Stomach (tissue), 19 donors: ENCODE data around the gene ETFRF1. TPM values are rescaled to one million over a fixed set of nuclear protein-coding genes. Genes with fewer than 3 reads are reported as not detected.
A peak's percentile ranks its signal among the peaks of the same experiment; 100 is the strongest.

Experiments
- DNase-seq, 2 donors: peaks; one replicate each; pipeline versions ENCODE4 v3.0.0 to v3.0.0-alpha.2; 2013 to 2019
- H3K27ac ChIP-seq, 5 donors: fragments of 200-600 bp in 4 of 5; sonication (generic) in 4 of 5; one replicate each; pipeline ENCODE4 v1.5.1; 2013 to 2019; ENCODE audit warnings: mild to moderate bottlenecking in 1 of 5, moderate library complexity in 1 of 5
- H3K27me3 ChIP-seq, 3 donors: fragments of 200-600 bp; sonication (generic); one replicate each; pipeline ENCODE4 v1.5.1; 2017 to 2019; ENCODE audit warnings: mixed run types in 1 of 3
- H3K36me3 ChIP-seq, 4 donors: fragments of 200-600 bp; sonication (generic); 1 replicate in 3 of 4; 2 replicates in 1 of 4; pipeline ENCODE4 v1.5.1; 2016 to 2019
- H3K4me1 ChIP-seq, 4 donors: fragments of 200-600 bp; sonication (generic); one replicate each; pipeline ENCODE4 v1.5.1; 2016 to 2019
- H3K4me3 ChIP-seq, 4 donors: fragments of 200-600 bp; sonication (generic) in 3 of 4; one replicate each; pipeline ENCODE4 v1.5.1; 2016 to 2019; ENCODE audit warnings: mild to moderate bottlenecking in 1 of 4
- H3K9me3 ChIP-seq, 4 donors: fragments of 200-600 bp; sonication (generic); one replicate each; pipeline ENCODE4 v1.5.1; 2016 to 2019
- EP300 ChIP-seq: sonication (generic); formaldehyde crosslinking; IDR thresholded peaks from one replicate; pipeline ENCODE4 v1.6.1; 2017; ENCODE audit warnings: antibody characterized with exemption
- POLR2A ChIP-seq, 4 donors: fragments of 450-650 bp; IDR thresholded peaks; one replicate each; pipeline ENCODE4 v1.6.1; 2016; ENCODE audit warnings: antibody characterized with exemption in 4 of 4, control low read depth in 2 of 4, mild to moderate bottlenecking in 1 of 4, moderate library complexity in 1 of 4
- POLR2AphosphoS5 ChIP-seq, 3 donors: sonication (generic); formaldehyde crosslinking; IDR thresholded peaks; one replicate each; pipeline ENCODE4 v1.6.1; 2016; ENCODE audit warnings: antibody characterized with exemption in 3 of 3
- WGBS, 5 donors: extraction: QIAGEN DNeasy Blood & Tissue Kit in 3 of 5; methylation state at CpG; one replicate each; pipeline versions ENCODE4 v1.1.5 to v1.1.7; 2013 to 2018; 5-methylcytosine and 5-hydroxymethylcytosine counted together
- intact Hi-C: fragments of 100-400 bp; cut with DNase I; formaldehyde crosslinking; loops from one replicate; pipeline ENCODE4 v1.15.1; 2023; ENCODE audit warnings: low total_unique reads
- long read RNA-seq, 10 donors: transcript quantifications; one replicate each; lab custom pipeline, GENCODE V29; 2026
- polyA plus RNA-seq, 3 donors: library from polyadenylated mRNA; stranded (reverse); fragments of 200-250 nt; gene quantifications; one replicate each; pipeline ENCODE4 v1.2.3, GENCODE V29; 2013
- total RNA-seq, 5 donors: library from RNA; depleted of rRNA; stranded (reverse); fragments of >200 nt; gene quantifications; one replicate each; pipeline versions ENCODE4 v1.1.0 to v1.2.3, GENCODE V29; 2014 to 2016
- TF ChIP-seq, protein P1 (sequence below), 7 experiments: fragments of 450-650 bp in 4 of 7; fragments of 200-600 bp in 3 of 7; sonication (generic) in 3 of 7; IDR thresholded peaks; one replicate each; pipeline ENCODE4 v1.5.1; 2016 to 2019; ENCODE audit warnings: antibody characterized with exemption in 7 of 7, control low read depth in 2 of 7, mild to moderate bottlenecking in 1 of 7
- donor health status: healthy with polysubstance abuse.
- donor health status: Bipolar disorder and iron deficiency.
- donor health status: healthy.

ETFRF1 gene, protein sequence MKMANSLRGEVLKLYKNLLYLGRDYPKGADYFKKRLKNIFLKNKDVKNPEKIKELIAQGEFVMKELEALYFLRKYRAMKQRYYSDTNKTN
- total RNA-seq (10 to 100 TPM in 2 of 5 donors, 1 to 10 TPM in 3; 1.4 to 32.7 (median 8.8) TPM), polyA plus RNA-seq (10 to 100 TPM; 25.2 to 50.9 (median 26.8) TPM)
- long read RNA-seq, donor 1, partial matches to known transcripts, result 0 of 4 reads
- long read RNA-seq, donor 1, other reads (novel, unspliced or antisense), result 0 of 4 reads
- long read RNA-seq, donor 2, transcript ETFRF1-201 (3 exons, 1,134 nt), result major isoform, 9 of 30 reads
- long read RNA-seq, donor 2, partial matches to known transcripts, result 15 of 30 reads
- long read RNA-seq, donor 2, other reads (novel, unspliced or antisense), result 6 of 30 reads
- long read RNA-seq, donor 3, transcript ETFRF1-201 (3 exons, 1,134 nt), result major isoform, 5 of 8 reads
- long read RNA-seq, donor 3, partial matches to known transcripts, result 0 of 8 reads
- long read RNA-seq, donor 3, other reads (novel, unspliced or antisense), result 0 of 8 reads
- long read RNA-seq, donor 4, partial matches to known transcripts, result 0 of 2 reads
- long read RNA-seq, donor 4, other reads (novel, unspliced or antisense), result 0 of 2 reads
- long read RNA-seq, donor 5, transcript ETFRF1-201 (3 exons, 1,134 nt), result major isoform, 6 of 6 reads
- long read RNA-seq, donor 5, partial matches to known transcripts, result 0 of 6 reads
- long read RNA-seq, donor 5, other reads (novel, unspliced or antisense), result 0 of 6 reads
- long read RNA-seq, donor 6, transcript ETFRF1-201 (3 exons, 1,134 nt), result major isoform, 16 of 18 reads
- long read RNA-seq, donor 6, partial matches to known transcripts, result 0 of 18 reads
- long read RNA-seq, donor 6, other reads (novel, unspliced or antisense), result 0 of 18 reads
- long read RNA-seq, donor 7, transcript ETFRF1-201 (3 exons, 1,134 nt), result major isoform, 6 of 7 reads
- long read RNA-seq, donor 7, partial matches to known transcripts, result 0 of 7 reads
- long read RNA-seq, donor 7, other reads (novel, unspliced or antisense), result 0 of 7 reads
- long read RNA-seq, donor 8, transcript ETFRF1-201 (3 exons, 1,134 nt), result major isoform, 11 of 11 reads
- long read RNA-seq, donor 8, partial matches to known transcripts, result 0 of 11 reads
- long read RNA-seq, donor 8, other reads (novel, unspliced or antisense), result 0 of 11 reads
- long read RNA-seq, donor 9, transcript ETFRF1-201 (3 exons, 1,134 nt), result major isoform, 11 of 12 reads
- long read RNA-seq, donor 9, partial matches to known transcripts, result 0 of 12 reads
- long read RNA-seq, donor 9, other reads (novel, unspliced or antisense), result 0 of 12 reads
- long read RNA-seq, donor 10, partial matches to known transcripts, result 0 of 2 reads
- long read RNA-seq, donor 10, other reads (novel, unspliced or antisense), result 0 of 2 reads

DNA sequence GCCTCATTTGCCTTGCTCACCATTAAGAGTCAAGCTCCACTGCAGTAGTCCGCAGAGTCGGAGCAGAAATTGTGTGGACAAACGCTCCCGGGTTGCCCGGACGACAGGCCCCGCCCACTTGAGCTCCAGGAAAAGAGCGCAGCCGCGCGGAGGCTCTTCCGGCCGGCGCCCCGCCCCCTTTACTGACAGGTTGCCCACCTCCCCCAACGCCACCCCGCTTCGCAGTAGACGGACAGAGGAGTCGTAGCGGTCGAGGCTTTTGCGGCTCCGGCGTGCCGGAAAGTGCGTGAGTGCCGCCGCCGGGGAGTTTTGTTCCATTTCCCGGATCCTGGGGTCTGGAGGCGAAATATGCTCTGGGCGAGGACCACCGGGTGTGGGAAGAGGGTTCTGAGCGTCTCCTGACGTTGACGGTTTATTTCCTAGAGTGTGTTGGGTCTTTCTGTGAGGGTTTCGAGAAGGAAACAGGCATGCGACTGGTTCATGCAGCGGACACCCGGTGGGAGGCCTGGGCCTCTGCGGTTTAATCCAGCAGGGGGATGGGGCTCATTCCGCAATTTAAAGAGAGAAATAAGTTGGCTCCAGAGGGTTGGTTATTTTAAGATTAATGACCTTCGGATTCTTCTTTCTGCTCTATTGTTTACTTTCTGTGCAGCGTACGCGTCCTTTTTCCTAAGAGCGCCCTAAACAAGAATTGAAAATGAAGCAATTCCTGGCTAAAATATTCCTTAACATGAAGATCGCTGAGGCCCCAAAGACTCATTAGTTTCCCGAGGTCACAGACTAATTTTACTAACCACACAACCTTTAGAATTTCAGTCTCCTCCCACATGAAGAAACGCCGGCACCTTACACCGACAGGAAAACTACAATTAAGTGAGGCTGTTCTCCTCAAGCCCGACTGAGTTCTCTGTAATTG, at the start of gene ETFRF1, which contains the start of gene DNAI7:
TSS of gene ETFRF1 (plus strand) at position 182 of the 916 bp plus-strand sequence. CDS start 8,720 bp downstream, outside the sequence.
TSS of gene DNAI7 (minus strand) at position 105 of the 916 bp plus-strand sequence. CDS start at position 23, 82 bp downstream.
- H3K4me3 ChIP-seq, result peak within 1 kb of the TSS; percentile 58 to 74 (median 70)
- peaks cover 0 to 4% (median 2%) of the 10 kb centered on the region in 4 donors for H3K36me3 ChIP-seq
- no peaks in the 10 kb centered on the region for H3K9me3 ChIP-seq
- H3K4me1 ChIP-seq, result peaks cover 4 to 25% (median 16%) of the 10 kb centered on the region in 4 donors
- no peaks in the 10 kb centered on the region for H3K27me3 ChIP-seq
- intact Hi-C loops, result no loop called here
- DNase-seq, result peak; percentile 99
- TF ChIP-seq EP300, result no peak
- TF ChIP-seq POLR2AphosphoS5 (IDR thresholded peaks at IDR 0.05), result peak; percentile 90 to 95 (median 93)
- peak in 2 of 4 donors; percentile 74 to 91 for TF ChIP-seq POLR2A (IDR thresholded peaks at IDR 0.05)
- TF ChIP-seq, protein P1, sequence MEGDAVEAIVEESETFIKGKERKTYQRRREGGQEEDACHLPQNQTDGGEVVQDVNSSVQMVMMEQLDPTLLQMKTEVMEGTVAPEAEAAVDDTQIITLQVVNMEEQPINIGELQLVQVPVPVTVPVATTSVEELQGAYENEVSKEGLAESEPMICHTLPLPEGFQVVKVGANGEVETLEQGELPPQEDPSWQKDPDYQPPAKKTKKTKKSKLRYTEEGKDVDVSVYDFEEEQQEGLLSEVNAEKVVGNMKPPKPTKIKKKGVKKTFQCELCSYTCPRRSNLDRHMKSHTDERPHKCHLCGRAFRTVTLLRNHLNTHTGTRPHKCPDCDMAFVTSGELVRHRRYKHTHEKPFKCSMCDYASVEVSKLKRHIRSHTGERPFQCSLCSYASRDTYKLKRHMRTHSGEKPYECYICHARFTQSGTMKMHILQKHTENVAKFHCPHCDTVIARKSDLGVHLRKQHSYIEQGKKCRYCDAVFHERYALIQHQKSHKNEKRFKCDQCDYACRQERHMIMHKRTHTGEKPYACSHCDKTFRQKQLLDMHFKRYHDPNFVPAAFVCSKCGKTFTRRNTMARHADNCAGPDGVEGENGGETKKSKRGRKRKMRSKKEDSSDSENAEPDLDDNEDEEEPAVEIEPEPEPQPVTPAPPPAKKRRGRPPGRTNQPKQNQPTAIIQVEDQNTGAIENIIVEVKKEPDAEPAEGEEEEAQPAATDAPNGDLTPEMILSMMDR (IDR thresholded peaks at IDR 0.05), result peak in 1 of 7 experiments; percentile 11
- H3K27ac ChIP-seq, result peak within 1 kb of the TSS; percentile 95 to 97 (median 95)
- 1% methylated on average over 16 to 54 of the region's 54 CpGs for WGBS, 5 donors

DNA sequence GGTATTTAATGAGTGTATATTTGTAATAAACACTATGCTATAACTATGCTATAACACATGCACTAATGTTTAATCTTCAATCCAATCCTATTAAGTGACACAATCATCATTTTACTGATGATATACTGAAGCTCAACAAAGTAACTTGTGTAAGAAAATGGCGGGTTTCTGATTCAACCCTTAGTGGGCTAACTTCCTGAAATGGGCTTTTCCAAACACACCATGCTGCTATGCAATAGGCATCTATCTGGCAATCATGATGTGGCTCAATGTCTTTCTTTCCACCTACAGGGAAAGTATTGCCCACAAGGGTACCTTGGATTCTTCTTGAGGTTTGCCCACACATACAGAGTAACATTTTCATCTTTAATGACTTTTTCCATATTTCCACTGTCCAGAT, 48.4 kb upstream of the ETFRF1 start:
- Histone ChIP-seq H3K27ac (no peak overlapping the region), H3K27me3 (no peaks in the 10 kb centered on the region), H3K9me3 (no peaks in the 10 kb centered on the region), H3K4me1 (peaks cover 0 to 2% (median under 1%) of the 10 kb centered on the region in 4 donors), H3K4me3 (no peak overlapping the region), H3K36me3 (no peaks in the 10 kb centered on the region)
- WGBS, 5 donors, result 89 to 100% (median 97%) methylated on average over 1 of the region's 1 CpG
- intact Hi-C loops, result no loop called here
- DNase-seq, result no peak
- TF ChIP-seq, protein P1 (IDR thresholded peaks at IDR 0.05), result no peak
- TF ChIP-seq EP300 (no peak), POLR2AphosphoS5 (IDR thresholded peaks at IDR 0.05) (no peak), POLR2A (IDR thresholded peaks at IDR 0.05) (no peak)

DNA sequence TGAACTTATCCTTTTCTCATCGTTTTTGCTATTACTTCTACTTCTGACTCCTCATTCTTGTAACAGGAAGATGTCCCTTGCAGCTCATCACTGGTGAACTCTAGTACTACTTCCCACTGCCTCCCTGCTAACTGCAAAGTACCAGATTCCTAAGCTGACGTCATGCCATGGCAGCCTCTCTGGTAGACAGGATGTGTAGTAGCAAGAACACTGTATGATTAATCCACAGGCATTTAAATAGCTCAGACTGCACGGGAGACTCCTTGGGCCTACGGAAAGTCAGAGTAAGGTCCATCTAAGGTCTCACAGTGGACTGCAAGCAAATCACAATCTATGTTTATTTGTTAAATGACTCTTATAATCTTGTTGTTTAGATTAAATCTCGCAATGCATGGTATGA, 43.6 kb upstream of the ETFRF1 start:
- Histone ChIP-seq H3K27ac (peak overlapping the region in 3 of 5 donors; percentile 11 to 50 (median 40)), H3K4me3 (no peak overlapping the region), H3K36me3 (no peaks in the 10 kb centered on the region), H3K9me3 (no peaks in the 10 kb centered on the region), H3K4me1 (peaks cover 0 to 16% (median 8%) of the 10 kb centered on the region in 4 donors), H3K27me3 (no peaks in the 10 kb centered on the region)
- 29 to 36% (median 33%) methylated on average over 5 of the region's 5 CpGs for WGBS, 5 donors
- peak; percentile 32 to 85 for DNase-seq
- intact Hi-C loops, result no loop called here
- TF ChIP-seq POLR2AphosphoS5 (IDR thresholded peaks at IDR 0.05) (peak in 2 of 3 donors; percentile 57 to 66), EP300 (no peak), POLR2A (IDR thresholded peaks at IDR 0.05) (no peak)
